VCaP (cell line): ENCODE results near the gene AMZ1.
"Not testable (repeated sequence)": the region's sequence is repeated elsewhere in the genome, so short reads cannot be mapped to it uniquely, and the experiment has no call there.

ENCODE experiments used
- H3K27ac ChIP-seq: fragments of 450-650 bp; 2 replicates; pipeline ENCODE4 v1.5.1; 2017
- TF ChIP-seq, protein P1 (sequence below): fragments of 450-650 bp; conservative IDR thresholded peaks from 2 replicates; pipeline ENCODE4 v1.5.1; 2017; ENCODE audit warnings: mild to moderate bottlenecking, moderate library complexity

The AMZ1 gene

DNA sequence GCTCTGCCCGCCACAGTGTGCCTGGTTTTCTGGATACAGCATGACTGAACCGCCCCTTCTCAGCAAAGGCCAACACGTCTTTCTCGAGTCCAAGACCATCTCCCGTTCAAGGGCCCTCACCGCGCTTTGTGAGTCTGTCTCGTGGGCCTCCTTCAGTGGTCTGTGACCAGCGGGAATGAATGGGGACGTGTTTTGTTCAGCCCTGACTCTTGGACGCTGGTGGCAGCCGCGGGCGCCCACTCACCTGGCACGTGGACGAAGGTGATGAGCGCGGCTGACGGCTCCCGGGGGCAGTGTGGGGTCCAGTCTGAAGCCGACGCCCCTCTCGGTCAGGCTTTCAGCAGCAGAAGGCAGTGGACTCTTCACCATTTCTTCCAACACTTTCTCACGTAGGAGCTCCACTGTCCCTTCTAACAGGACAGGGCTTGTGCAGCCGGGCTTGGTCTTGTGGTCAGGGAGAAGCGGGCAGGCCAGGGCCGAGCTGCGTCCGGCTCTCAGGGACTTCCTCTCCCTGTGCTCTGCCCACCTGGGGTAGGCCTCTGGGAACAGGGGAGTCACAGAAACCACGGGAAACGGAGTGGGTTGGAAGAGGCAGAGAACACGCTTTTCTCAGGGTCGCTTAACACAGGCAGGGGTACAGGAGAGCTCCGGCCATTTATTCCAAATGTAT is 30.4 kb downstream of the AMZ1 start:
- TF ChIP-seq, protein P1, sequence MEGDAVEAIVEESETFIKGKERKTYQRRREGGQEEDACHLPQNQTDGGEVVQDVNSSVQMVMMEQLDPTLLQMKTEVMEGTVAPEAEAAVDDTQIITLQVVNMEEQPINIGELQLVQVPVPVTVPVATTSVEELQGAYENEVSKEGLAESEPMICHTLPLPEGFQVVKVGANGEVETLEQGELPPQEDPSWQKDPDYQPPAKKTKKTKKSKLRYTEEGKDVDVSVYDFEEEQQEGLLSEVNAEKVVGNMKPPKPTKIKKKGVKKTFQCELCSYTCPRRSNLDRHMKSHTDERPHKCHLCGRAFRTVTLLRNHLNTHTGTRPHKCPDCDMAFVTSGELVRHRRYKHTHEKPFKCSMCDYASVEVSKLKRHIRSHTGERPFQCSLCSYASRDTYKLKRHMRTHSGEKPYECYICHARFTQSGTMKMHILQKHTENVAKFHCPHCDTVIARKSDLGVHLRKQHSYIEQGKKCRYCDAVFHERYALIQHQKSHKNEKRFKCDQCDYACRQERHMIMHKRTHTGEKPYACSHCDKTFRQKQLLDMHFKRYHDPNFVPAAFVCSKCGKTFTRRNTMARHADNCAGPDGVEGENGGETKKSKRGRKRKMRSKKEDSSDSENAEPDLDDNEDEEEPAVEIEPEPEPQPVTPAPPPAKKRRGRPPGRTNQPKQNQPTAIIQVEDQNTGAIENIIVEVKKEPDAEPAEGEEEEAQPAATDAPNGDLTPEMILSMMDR, result no peak
- H3K27ac ChIP-seq, result peak overlapping the region; percentile 84

DNA sequence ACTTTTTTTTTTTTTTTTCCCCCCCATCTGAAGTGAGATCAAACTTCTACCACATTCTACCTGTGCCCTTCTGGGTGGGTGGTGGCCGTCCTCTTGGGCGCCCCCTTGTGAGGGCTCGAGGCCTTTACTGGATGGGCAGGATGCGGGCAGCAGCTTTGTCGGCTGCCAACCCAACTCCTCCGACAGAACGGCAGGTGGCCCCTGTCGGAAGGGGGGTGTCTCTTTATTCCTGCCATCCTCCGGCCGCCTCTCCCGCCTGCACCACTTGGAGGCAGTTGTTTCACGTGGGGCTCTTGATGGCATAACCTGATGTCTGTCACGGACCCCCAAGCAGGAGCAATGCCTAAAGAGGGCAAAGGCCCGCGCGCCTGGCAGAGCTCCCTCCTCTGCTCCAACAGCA is 31.0 kb downstream of the AMZ1 start:
- TF ChIP-seq, protein P1, result peak; percentile 70
- peak overlapping the region; percentile 84; the same call in 1 of the 2 replicates for H3K27ac ChIP-seq

DNA sequence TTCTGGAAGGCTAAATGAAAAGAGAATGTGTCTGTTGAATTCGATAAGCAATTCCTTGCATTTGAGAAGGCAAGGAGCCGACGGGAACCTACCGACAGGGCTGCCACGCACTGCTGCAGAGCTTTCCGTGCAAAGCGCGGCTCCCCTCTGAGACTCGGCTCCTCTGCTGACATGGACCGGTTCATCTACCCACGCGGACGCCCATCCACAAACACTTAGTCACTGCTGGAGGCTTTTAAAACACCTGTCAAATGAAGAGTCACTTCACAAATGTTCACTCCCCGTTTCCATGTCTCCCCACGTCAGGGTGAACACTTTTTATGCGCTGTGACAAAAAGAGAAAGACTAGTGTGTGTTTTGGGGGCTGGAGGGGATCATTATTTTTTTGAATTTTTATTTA is 32.0 kb downstream of the AMZ1 start:
- H3K27ac ChIP-seq, result no peak overlapping the region
- TF ChIP-seq, protein P1, result no peak

DNA sequence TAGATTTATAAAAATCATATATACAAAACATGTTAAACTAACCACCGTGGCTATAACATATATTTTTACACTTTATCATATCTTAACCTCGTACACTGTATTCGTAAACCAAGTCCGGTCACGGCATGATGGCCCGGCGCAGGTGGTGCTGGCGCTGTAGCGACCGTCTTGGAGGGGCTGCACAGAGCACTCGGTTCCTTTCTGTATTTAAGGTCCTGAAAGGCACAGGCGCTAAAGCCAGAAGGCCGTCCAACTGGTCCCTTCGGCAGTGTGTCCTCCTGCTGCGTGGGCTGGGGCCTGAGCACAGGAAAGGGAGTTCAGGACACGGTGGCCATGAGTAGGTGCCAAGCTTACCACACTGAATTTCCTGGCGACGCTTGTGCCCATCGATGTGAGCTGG is 33.8 kb downstream of the AMZ1 start:
- no peak overlapping the region for H3K27ac ChIP-seq
- TF ChIP-seq, protein P1, result no peak

DNA sequence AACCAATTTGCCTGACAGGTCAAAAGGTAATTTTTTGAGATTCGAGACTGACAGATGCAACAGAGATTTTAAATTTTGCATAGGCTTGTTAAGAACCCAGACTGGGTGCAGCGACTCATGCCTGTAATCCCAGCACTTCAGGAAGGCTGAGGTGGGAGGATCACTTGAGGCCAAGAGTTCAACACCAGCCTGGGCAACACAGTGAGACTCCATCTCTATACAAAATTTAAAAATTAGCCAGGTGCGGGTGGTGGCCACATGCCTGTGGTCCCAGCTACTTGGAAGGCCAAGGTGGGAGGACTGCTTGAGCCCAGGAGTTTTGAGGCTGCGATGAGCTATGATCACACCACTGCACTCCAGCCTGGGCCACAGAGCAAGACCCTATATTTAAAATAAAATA is 34.6 kb downstream of the AMZ1 start:
- H3K27ac ChIP-seq, result no peak overlapping the region
- TF ChIP-seq, protein P1, result no peak

DNA sequence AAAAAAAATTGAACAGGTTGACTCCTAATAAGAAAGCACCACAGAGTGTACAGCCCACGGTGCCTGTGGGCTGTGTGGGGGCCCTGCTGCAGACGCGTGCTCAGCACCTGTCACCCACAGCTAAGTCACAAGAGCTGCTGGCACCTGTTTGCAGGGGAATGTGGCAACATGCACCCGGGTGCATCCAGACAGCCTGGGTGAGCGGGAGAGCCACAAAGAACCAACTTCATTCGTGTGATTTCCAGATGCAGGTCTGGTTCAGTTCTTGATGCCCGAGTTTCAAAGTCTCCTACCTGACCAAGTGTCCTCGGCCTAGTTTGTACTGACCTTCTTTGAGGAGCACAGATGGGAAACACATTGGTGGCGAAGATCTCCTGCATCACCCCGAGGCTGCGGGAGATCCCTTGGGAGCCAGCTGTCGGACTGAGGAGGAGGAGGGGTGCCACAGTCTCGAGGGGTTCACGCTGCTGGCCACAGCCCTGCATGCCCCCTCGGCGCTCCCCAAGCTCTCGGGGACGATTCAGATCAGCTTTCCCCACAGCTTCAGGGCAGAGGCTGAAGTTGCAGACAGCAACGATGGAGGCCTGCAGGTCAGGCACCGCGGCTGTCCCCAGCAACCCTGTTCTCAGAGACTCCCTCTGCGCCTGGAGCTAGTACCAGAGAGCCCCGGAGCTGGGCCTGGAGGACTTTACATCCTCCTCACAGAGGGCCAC is 35.3 kb downstream of the AMZ1 start:
- H3K27ac ChIP-seq, result no peak overlapping the region
- TF ChIP-seq, protein P1, result no peak

DNA sequence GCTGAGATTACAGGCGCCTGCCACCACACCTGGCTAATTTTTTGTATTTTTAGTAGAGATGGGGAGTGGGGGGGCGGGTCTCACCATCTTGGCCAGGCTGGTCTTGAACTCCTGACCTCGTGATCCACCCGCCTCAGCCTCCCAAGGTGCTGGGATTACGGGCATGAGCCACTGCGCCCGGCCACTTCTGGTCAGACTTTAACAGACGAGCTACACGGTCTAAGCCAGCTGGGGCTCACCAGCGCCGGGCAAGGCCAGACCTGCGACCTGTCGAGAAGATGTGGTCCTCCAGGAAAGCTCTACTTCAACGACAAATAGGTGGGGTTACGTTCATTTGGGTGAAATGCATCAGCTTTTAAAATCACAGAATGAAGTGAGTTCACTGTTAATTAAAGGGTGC is 36.0 kb downstream of the AMZ1 start:
- H3K27ac ChIP-seq, result not testable (repeated sequence)
